HepG2 (cell line): ENCODE data around the gene TMEM14A. TPM values are rescaled to one million over a fixed set of nuclear protein-coding genes. Genes with fewer than 3 reads are reported as not detected.

Experiments used
- CREB1 ChIP-seq, 2 experiments: fragments of 450-650 bp in 1 of 2; IDR thresholded peaks; 2 replicates each; pipeline ENCODE4 v1.6.1; 2016 to 2017; ENCODE audit warnings: control low read depth in 1 of 2, mild to moderate bottlenecking in 1 of 2, missing compliant biosample characterization in 1 of 2, missing genetic modification characterization in 1 of 2
- DNMT3B ChIP-seq: conservative IDR thresholded peaks from 2 replicates; pipeline ENCODE4 v1.6.1; 2016; ENCODE audit warnings: missing biosample characterization, control low read depth
- HNF4A ChIP-seq: sonication (generic); formaldehyde crosslinking; IDR thresholded peaks from 2 replicates; pipeline ENCODE4 v1.4.0; 2020; ENCODE audit warnings: missing genetic modification reagents
- NPAS2 ChIP-seq: sonication (generic); formaldehyde crosslinking; IDR thresholded peaks from 2 replicates; pipeline ENCODE4 v1.8.0; 2022; ENCODE audit warnings: mild to moderate bottlenecking, missing genetic modification reagents, borderline replicate concordance
- SAFB2 ChIP-seq: sonication (generic); formaldehyde crosslinking; IDR thresholded peaks from 2 replicates; pipeline ENCODE4 v1.5.1; 2020; ENCODE audit warnings: missing genetic modification reagents, low read depth, mild to moderate bottlenecking, borderline replicate concordance
- TEAD3 ChIP-seq: optimal IDR thresholded peaks from 2 replicates; pipeline ENCODE3; 2016; ENCODE audit warnings: borderline replicate concordance
- ZBTB38 ChIP-seq: sonication (generic); formaldehyde crosslinking; IDR thresholded peaks from 2 replicates; pipeline ENCODE4 v1.5.1; 2020; ENCODE audit warnings: mild to moderate bottlenecking, missing genetic modification reagents
- ZBTB42 ChIP-seq: sonication (generic); formaldehyde crosslinking; IDR thresholded peaks from 2 replicates; pipeline ENCODE4 v1.5.0; 2020; ENCODE audit warnings: mild to moderate bottlenecking, missing genetic modification reagents
- ZKSCAN1 ChIP-seq: fragments of 150-350 bp; IDR thresholded peaks from 2 replicates; pipeline ENCODE4 v1.6.1; 2014; ENCODE audit warnings: low read length
- ZNF317 ChIP-seq: sonication (generic); formaldehyde crosslinking; IDR thresholded peaks from 2 replicates; pipeline ENCODE4 v1.5.0; 2020; ENCODE audit warnings: mild to moderate bottlenecking, missing genetic modification reagents
- ZNF318 ChIP-seq: sonication (generic); formaldehyde crosslinking; IDR thresholded peaks from 2 replicates; pipeline ENCODE4 v1.4.0; 2020; ENCODE audit warnings: mild to moderate bottlenecking, missing genetic modification reagents
- ZNF687 ChIP-seq: sonication (generic); formaldehyde crosslinking; IDR thresholded peaks from 2 replicates; pipeline ENCODE4 v1.5.1; 2020; ENCODE audit warnings: mild to moderate bottlenecking, missing genetic modification reagents, moderate library complexity
- polyA plus RNA-seq, 8 experiments: library from polyadenylated mRNA; depleted of rRNA in 3 of 8; stranded (reverse) in 7 of 8; unstranded in 1 of 8; fragments of >200 nt; fragmentation: Illumina TruSeq in 4 of 8; extraction: Trizol in 4 of 8; gene quantifications; 2 replicates each; pipeline versions ENCODE4 v1.2.1 to v1.2.3, GENCODE V29; 2011 to 2016; ENCODE audit warnings: low read depth in 4 of 8, missing spikeins in 1 of 8, mixed read lengths in 1 of 8; ENCODE audit not compliant: insufficient read depth in 1 of 8
- total RNA-seq, 5 experiments: library from RNA; depleted of rRNA; stranded (reverse); fragments of >200 nt; fragmentation: Illumina TruSeq; extraction: Trizol; gene quantifications; 2 replicates each; pipeline ENCODE4 v1.2.3, GENCODE V29; 2016; ENCODE audit warnings: low read depth in 1 of 5
- TF ChIP-seq, protein P1 (sequence below): sonication (generic); formaldehyde crosslinking; IDR thresholded peaks from 2 replicates; pipeline ENCODE4 v1.5.0; 2020; ENCODE audit warnings: missing genetic modification reagents, mild to moderate bottlenecking, borderline replicate concordance
- TF ChIP-seq, protein P2 (sequence below): sonication (generic); formaldehyde crosslinking; IDR thresholded peaks from 2 replicates; pipeline ENCODE4 v1.5.0; 2020; ENCODE audit warnings: mild to moderate bottlenecking, missing genetic modification reagents, moderate library complexity

TMEM14A gene
- total and polyA plus RNA-seq, 2 of the 13 experiments (the other 11 are each of a cell fraction or from before 2014, with no cell fraction given) = 24.6 to 73.7 TPM

- TF ChIP-seq, protein P1, sequence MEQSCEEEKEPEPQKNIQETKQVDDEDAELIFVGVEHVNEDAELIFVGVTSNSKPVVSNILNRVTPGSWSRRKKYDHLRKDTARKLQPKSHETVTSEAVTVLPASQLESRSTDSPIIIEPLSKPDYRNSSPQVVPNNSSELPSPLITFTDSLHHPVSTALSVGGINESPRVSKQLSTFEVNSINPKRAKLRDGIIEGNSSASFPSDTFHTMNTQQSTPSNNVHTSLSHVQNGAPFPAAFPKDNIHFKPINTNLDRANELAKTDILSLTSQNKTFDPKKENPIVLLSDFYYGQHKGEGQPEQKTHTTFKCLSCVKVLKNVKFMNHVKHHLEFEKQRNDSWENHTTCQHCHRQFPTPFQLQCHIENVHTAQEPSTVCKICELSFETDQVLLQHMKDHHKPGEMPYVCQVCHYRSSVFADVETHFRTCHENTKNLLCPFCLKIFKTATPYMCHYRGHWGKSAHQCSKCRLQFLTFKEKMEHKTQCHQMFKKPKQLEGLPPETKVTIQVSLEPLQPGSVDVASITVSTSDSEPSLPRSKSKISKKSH (CRISPR knock-in tag) = peak; percentile 26; the same call in 1 of the 2 replicates
- 0 out of 2 replicates have a peak, but pooled peaks have one; percentile 8 for TF ChIP-seq HNF4A (CRISPR knock-in tag)
- TF ChIP-seq ZBTB38 (CRISPR knock-in tag) = 0 out of 2 replicates have a peak, but pooled peaks have one; percentile 38
- no peak for TF ChIP-seq SAFB2 (CRISPR knock-in tag)
- TF ChIP-seq ZNF318 (CRISPR knock-in tag) = no peak
- TF ChIP-seq ZKSCAN1 = no peak
- no peak for TF ChIP-seq NPAS2 (CRISPR knock-in tag)
- TF ChIP-seq ZNF687 (CRISPR knock-in tag) = peak; percentile 76
- TF ChIP-seq ZNF317 (CRISPR knock-in tag) = peak; percentile 51; the same call in 1 of the 2 replicates
- TF ChIP-seq TEAD3 = no peak
- 0 out of 2 replicates have a peak, but pooled peaks have one; percentile 36 for TF ChIP-seq ZBTB42 (CRISPR knock-in tag)
- TF ChIP-seq DNMT3B (CRISPR knock-in tag) = no peak
- TF ChIP-seq, protein P2, sequence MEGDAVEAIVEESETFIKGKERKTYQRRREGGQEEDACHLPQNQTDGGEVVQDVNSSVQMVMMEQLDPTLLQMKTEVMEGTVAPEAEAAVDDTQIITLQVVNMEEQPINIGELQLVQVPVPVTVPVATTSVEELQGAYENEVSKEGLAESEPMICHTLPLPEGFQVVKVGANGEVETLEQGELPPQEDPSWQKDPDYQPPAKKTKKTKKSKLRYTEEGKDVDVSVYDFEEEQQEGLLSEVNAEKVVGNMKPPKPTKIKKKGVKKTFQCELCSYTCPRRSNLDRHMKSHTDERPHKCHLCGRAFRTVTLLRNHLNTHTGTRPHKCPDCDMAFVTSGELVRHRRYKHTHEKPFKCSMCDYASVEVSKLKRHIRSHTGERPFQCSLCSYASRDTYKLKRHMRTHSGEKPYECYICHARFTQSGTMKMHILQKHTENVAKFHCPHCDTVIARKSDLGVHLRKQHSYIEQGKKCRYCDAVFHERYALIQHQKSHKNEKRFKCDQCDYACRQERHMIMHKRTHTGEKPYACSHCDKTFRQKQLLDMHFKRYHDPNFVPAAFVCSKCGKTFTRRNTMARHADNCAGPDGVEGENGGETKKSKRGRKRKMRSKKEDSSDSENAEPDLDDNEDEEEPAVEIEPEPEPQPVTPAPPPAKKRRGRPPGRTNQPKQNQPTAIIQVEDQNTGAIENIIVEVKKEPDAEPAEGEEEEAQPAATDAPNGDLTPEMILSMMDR = no peak; the same call in 1 of the 2 replicates
- no peak for TF ChIP-seq CREB1 (IDR thresholded peaks at IDR 0.05)
- no peak; the same call in 1 of the 2 replicates for TF ChIP-seq CREB1 (CRISPR knock-in tag; IDR thresholded peaks at IDR 0.05)
These were observed 30.7 kb upstream of the TMEM14A start (continued) for GRCh38 chr6:52640170-52640569.
